H1 (cell line): ENCODE measurements around the gene TLL1. TPM values are rescaled to one million over a fixed set of nuclear protein-coding genes. Genes with fewer than 3 reads are reported as not detected.

Experiments used
- CTCF ChIA-PET: fragments of 300-600 bp; sonication (Branson Sonifier 250); formaldehyde crosslinking; loops from one replicate; lab custom pipeline; 2021; ENCODE audit not compliant: partially characterized antibody; lab: Charles Lee
- POLR2A ChIA-PET: fragments of 300-600 bp; sonication (Branson Sonifier 250); formaldehyde crosslinking; loops from one replicate; lab custom pipeline; 2021; ENCODE audit warnings: inconsistent platforms; ENCODE audit not compliant: partially characterized antibody; lab: Charles Lee
- DNase-seq, 2 experiments: peaks; one replicate each; pipeline versions ENCODE4 v3.0.0 to v3.0.0-alpha.2; 2010 to 2022; ENCODE audit warnings: low spot score in 2 of 2, low read depth in 1 of 2, mixed read lengths in 1 of 2
- FAIRE-seq: peaks from 2 replicates; lab custom pipeline; 2011; peaks lifted over from hg19 to GRCh38; lab: Jason Lieb, UNC
- H2AFZ ChIP-seq: 2 replicates; pipeline ENCODE4 v1.8.1; 2012; ENCODE audit warnings: low read length, inconsistent platforms
- H2AK5ac ChIP-seq: 2 replicates; pipeline ENCODE4 v1.6.1; 2013; ENCODE audit warnings: low read depth, low read length
- H2BK120ac ChIP-seq: replicated peaks from 2 replicates; pipeline ENCODE3; 2013; ENCODE audit warnings: low read depth, low read length, inconsistent platforms
- H2BK12ac ChIP-seq: 2 replicates; pipeline ENCODE4 v1.6.1; 2013; ENCODE audit warnings: low read depth, low read length
- H2BK15ac ChIP-seq: 2 replicates; pipeline ENCODE4 v1.6.1; 2013; ENCODE audit warnings: low read length
- H2BK20ac ChIP-seq: 2 replicates; pipeline ENCODE4 v1.6.1; 2013; ENCODE audit warnings: low read length
- H2BK5ac ChIP-seq: 2 replicates; pipeline ENCODE4 v1.6.1; 2013; ENCODE audit warnings: low read depth, low read length
- H3K14ac ChIP-seq: 2 replicates; pipeline ENCODE4 v1.6.1; 2013; ENCODE audit warnings: inconsistent platforms; ENCODE audit not compliant: insufficient read length
- H3K18ac ChIP-seq: 2 replicates; pipeline ENCODE4 v1.6.1; 2013; ENCODE audit warnings: low read length; ENCODE audit errors: extremely low read depth
- H3K23ac ChIP-seq: 2 replicates; pipeline ENCODE4 v1.6.1; 2013; ENCODE audit warnings: inconsistent platforms; ENCODE audit not compliant: insufficient read length
- H3K23me2 ChIP-seq: 2 replicates; pipeline ENCODE4 v1.6.1; 2013; ENCODE audit warnings: low read depth, low read length
- H3K27ac ChIP-seq: 2 replicates; pipeline ENCODE4 v1.6.1; 2011; ENCODE audit warnings: low read depth, low read length, inconsistent platforms
- H3K27me3 ChIP-seq, 4 experiments: replicated peaks in 1 of 4; 1 replicate in 1 of 4; 2 replicates in 3 of 4; pipeline versions ENCODE4 v1.6.1 to v1.8.1; 2011 to 2013; ENCODE audit warnings: low read length in 3 of 4, mild to moderate bottlenecking in 3 of 4, inconsistent platforms in 2 of 4, mixed read lengths in 2 of 4, moderate library complexity in 1 of 4; ENCODE audit not compliant: control insufficient read depth in 3 of 4, insufficient read depth in 3 of 4; ENCODE audit errors: extremely low read depth in 1 of 4
- H3K36me3 ChIP-seq, 4 experiments: 2 replicates each; pipeline versions ENCODE4 v1.6.1 to v1.8.1; 2011 to 2013; ENCODE audit warnings: mild to moderate bottlenecking in 4 of 4, low read length in 3 of 4, moderate library complexity in 2 of 4, control low read depth in 1 of 4, inconsistent platforms in 1 of 4; ENCODE audit not compliant: insufficient read depth in 4 of 4, control insufficient read depth in 2 of 4
- H3K4ac ChIP-seq: replicated peaks from 2 replicates; pipeline ENCODE3; 2013; ENCODE audit warnings: low read length, low read depth, mixed read lengths, inconsistent platforms; ENCODE audit not compliant: insufficient read length
- H3K4me1 ChIP-seq, 4 experiments: replicated peaks in 1 of 4; 1 replicate in 1 of 4; 2 replicates in 3 of 4; pipeline versions ENCODE4 v1.6.1 to v1.8.1; 2011 to 2013; ENCODE audit warnings: low read length in 3 of 4, inconsistent platforms in 2 of 4, mixed read lengths in 1 of 4; ENCODE audit not compliant: insufficient read depth in 4 of 4, control insufficient read depth in 3 of 4
- H3K4me2 ChIP-seq, 2 experiments: 2 replicates each; pipeline versions ENCODE4 v1.6.1 to v1.8.1; 2011 to 2013; ENCODE audit warnings: low read depth in 2 of 2, low read length in 2 of 2, control low read depth in 1 of 2, inconsistent platforms in 1 of 2, mild to moderate bottlenecking in 1 of 2; ENCODE audit not compliant: insufficient read depth in 1 of 2
- H3K4me3 ChIP-seq, 4 experiments: fragments of 200-600, 300-600 bp in 1 of 4; sonication (generic), shearing (Covaris generic), sonication (Bioruptor Twin) in 1 of 4; 2 replicates each; pipeline versions ENCODE4 v1.5.1 to v1.8.1; 2011 to 2016; ENCODE audit warnings: low read length in 4 of 4, low read depth in 3 of 4, control low read depth in 2 of 4, inconsistent platforms in 2 of 4, mild to moderate bottlenecking in 2 of 4, mixed read lengths in 1 of 4, moderate library complexity in 1 of 4; ENCODE audit not compliant: insufficient read depth in 2 of 4; ENCODE audit errors: extremely low read depth in 1 of 4
- H3K56ac ChIP-seq: replicated peaks from 2 replicates; pipeline ENCODE3; 2013; ENCODE audit warnings: low read depth, mild to moderate bottlenecking, mixed read lengths, low read length, inconsistent platforms; ENCODE audit not compliant: insufficient read length
- H3K79me1 ChIP-seq: 2 replicates; pipeline ENCODE4 v1.6.1; 2013; ENCODE audit warnings: low read depth, low read length, control low read depth
- H3K79me2 ChIP-seq, 2 experiments: 2 replicates each; pipeline versions ENCODE4 v1.6.1 to v1.8.1; 2012 to 2013; ENCODE audit warnings: low read length in 2 of 2, mild to moderate bottlenecking in 2 of 2, inconsistent platforms in 1 of 2; ENCODE audit not compliant: insufficient read depth in 2 of 2, control insufficient read depth in 1 of 2
- H3K9ac ChIP-seq, 4 experiments: replicated peaks in 1 of 4; 1 replicate in 1 of 4; 2 replicates in 3 of 4; pipeline versions ENCODE4 v1.6.1 to v1.8.1; 2011 to 2013; ENCODE audit warnings: low read depth in 3 of 4, low read length in 3 of 4, control low read depth in 2 of 4, mild to moderate bottlenecking in 2 of 4, moderate library complexity in 2 of 4, inconsistent platforms in 1 of 4; ENCODE audit errors: extremely low read depth in 1 of 4
- H3K9me3 ChIP-seq, 2 experiments: 2 replicates each; pipeline versions ENCODE4 v1.6.1 to v1.8.1; 2012 to 2013; ENCODE audit warnings: mild to moderate bottlenecking in 2 of 2, moderate library complexity in 2 of 2, control low read depth in 1 of 2, inconsistent platforms in 1 of 2, low read depth in 1 of 2, low read length in 1 of 2, mixed read lengths in 1 of 2; ENCODE audit not compliant: insufficient read depth in 2 of 2
- H4K20me1 ChIP-seq, 2 experiments: replicated peaks in 1 of 2; 2 replicates each; pipeline versions ENCODE3 to v1.8.1; 2011 to 2013; ENCODE audit warnings: inconsistent platforms in 2 of 2, low read length in 2 of 2, mild to moderate bottlenecking in 1 of 2; ENCODE audit not compliant: insufficient read depth in 2 of 2, control insufficient read depth in 1 of 2
- H4K5ac ChIP-seq: 2 replicates; pipeline ENCODE4 v1.6.1; 2013; ENCODE audit warnings: low read length, low read depth, mixed read lengths, inconsistent platforms; ENCODE audit not compliant: insufficient read length
- H4K8ac ChIP-seq: 2 replicates; pipeline ENCODE4 v1.8.0; 2013; ENCODE audit warnings: mild to moderate bottlenecking, moderate library complexity, low read length, inconsistent platforms; ENCODE audit not compliant: insufficient read depth; ENCODE audit errors: extremely low read depth
- H4K91ac ChIP-seq: replicated peaks from 2 replicates; pipeline ENCODE3; 2013; ENCODE audit warnings: low read length, mixed read lengths, inconsistent platforms; ENCODE audit not compliant: insufficient read length
- CBX5 ChIP-seq: fragments of 300-800, 300-1000 bp; sonication (generic); IDR thresholded peaks from 2 replicates; pipeline ENCODE4 v1.7.1; 2016; ENCODE audit warnings: antibody characterized with exemption, low read length, low read depth
- CBX8 ChIP-seq: fragments of 300-800, 300-1000 bp; sonication (generic); IDR thresholded peaks from 2 replicates; pipeline ENCODE4 v1.7.1; 2016; ENCODE audit warnings: low read depth, low read length, borderline replicate concordance
- RXRA ChIP-seq: IDR thresholded peaks from 2 replicates; pipeline ENCODE4 v1.6.1; 2011; ENCODE audit warnings: low read depth, mild to moderate bottlenecking, low read length, moderate library complexity; ENCODE audit not compliant: insufficient read depth
- SIRT6 ChIP-seq: IDR thresholded peaks from one replicate; pipeline ENCODE4 v1.7.1; 2012; ENCODE audit warnings: low read length, inconsistent platforms
- SP2 ChIP-seq: IDR thresholded peaks from 2 replicates; pipeline ENCODE4 v1.6.1; 2012; ENCODE audit warnings: mild to moderate bottlenecking, low read length, inconsistent platforms
- WGBS, 2 experiments: shearing (Covaris generic) in 1 of 2; methylation state at CpG; one replicate each; pipeline versions ENCODE4 v1.1.6 to v1.1.7; 2013 to 2015; ENCODE audit warnings: low lambda C conversion rate in 2 of 2, mixed read lengths in 2 of 2, inconsistent platforms in 1 of 2, low coverage in 1 of 2, missing lambda C conversion rate in 1 of 2; ENCODE audit not compliant: insufficient replicate concordance in 2 of 2, insufficient coverage in 1 of 2, insufficient read length in 1 of 2; ENCODE audit errors: extremely low coverage in 1 of 2, missing lambda C conversion rate in 1 of 2; 5-methylcytosine and 5-hydroxymethylcytosine counted together
- polyA plus RNA-seq, 7 experiments: library from polyadenylated mRNA; depleted of rRNA in 3 of 7; stranded (reverse) in 5 of 7; unstranded in 2 of 7; fragments of >200 nt in 5 of 7; fragments of 200-250 nt in 2 of 7; gene quantifications; 1 replicate in 5 of 7; 2 replicates in 1 of 7; 4 replicates in 1 of 7; pipeline versions ENCODE4 v1.2.1 to v1.2.3, GENCODE V29; 2011 to 2013; ENCODE audit warnings: missing spikeins in 2 of 7, mixed read lengths in 2 of 7
- total RNA-seq: library from RNA; stranded (reverse); fragmentation: NEBNext Ultra II Directional; extraction: Animal tissue kit (Norgen Biotek cat#: 25700); gene quantifications from 2 replicates; pipeline ENCODE4 v1.2.1, GENCODE V29; 2021

Gene TLL1
- total and polyA plus RNA-seq, 2 of the 8 experiments (the other 6 are each of a cell fraction or from before 2014, with no cell fraction given): 0.18 to 1.1 TPM

GRCh38 chr4:166073783-166074182 lies 200.7 kb downstream of the TLL1 start:
- H4K8ac ChIP-seq: no peak overlapping the region
- H3K18ac ChIP-seq: no peak overlapping the region
- no peaks in the 10 kb centered on the region for H3K27me3 ChIP-seq
- FAIRE-seq (no peak), DNase-seq (no peak)
- no peak overlapping the region for H3K14ac ChIP-seq
- H3K9ac ChIP-seq: no peak overlapping the region
- no peak overlapping the region for H4K91ac ChIP-seq
- no peak overlapping the region for H2BK120ac ChIP-seq
- no peaks in the 10 kb centered on the region for H3K23me2 ChIP-seq
- ChIA-PET POLR2A (no interaction called here), CTCF (interaction anchor here (1.1 kb wide), 1 partner anchor 52 kb away, joined by 3 read pairs; no protein-coding TSS in a partner anchor)
- no peak overlapping the region for H2AK5ac ChIP-seq
- H3K4ac ChIP-seq: no peak overlapping the region
- no peaks in the 10 kb centered on the region for H3K9me3 ChIP-seq
- H2AFZ ChIP-seq: no peak overlapping the region
- H2BK5ac ChIP-seq: no peak overlapping the region
- H3K36me3 ChIP-seq: no peaks in the 10 kb centered on the region
- H3K79me1 ChIP-seq: no peaks in the 10 kb centered on the region
- H2BK15ac ChIP-seq: no peak overlapping the region
- H3K23ac ChIP-seq: no peak overlapping the region
- H2BK20ac ChIP-seq: no peak overlapping the region
- H3K4me3 ChIP-seq: no peak overlapping the region
- H3K4me1 ChIP-seq: no peaks in the 10 kb centered on the region
- no peak overlapping the region for H3K56ac ChIP-seq
- no peaks in the 10 kb centered on the region for H4K20me1 ChIP-seq
- no peak overlapping the region for H3K4me2 ChIP-seq
- no peaks in the 10 kb centered on the region for H3K79me2 ChIP-seq
- TF ChIP-seq RXRA (no peak), SIRT6 (no peak), CBX5 (no peak), SP2 (no peak), CBX8 (no peak)
- TF ChIP-seq, all 59 proteins: peak for 0
- H4K5ac ChIP-seq: no peak overlapping the region
- 91% methylated on average over 6 of the region's 6 CpGs; no CpG with 5 or more reads in 1 of the 2 experiments for WGBS, 2 experiments
- no peak overlapping the region for H3K27ac ChIP-seq
- no peak overlapping the region for H2BK12ac ChIP-seq
